Spleen (tissue), 11 donors: Measurements from ENCODE around the gene CHSY3. TPM values are rescaled to one million over a fixed set of nuclear protein-coding genes. Genes with fewer than 3 reads are reported as not detected.

ENCODE experiments used
- DNase-seq: peaks from one replicate; pipeline ENCODE4 v3.0.0-alpha.2; 2020
- H3K27ac ChIP-seq, 8 donors: fragments of 200-600 bp; sonication (generic) in 7 of 8; 1 replicate in 4 of 8; 2 replicates in 4 of 8; pipeline versions ENCODE4 v1.5.0 to v1.8.0; 2016 to 2021; ENCODE audit warnings: inconsistent platforms in 4 of 8, mild to moderate bottlenecking in 4 of 8, moderate library complexity in 1 of 8
- H3K27me3 ChIP-seq, 7 donors: fragments of 200-600 bp; sonication (generic) in 6 of 7; replicated peaks in 1 of 7; 1 replicate in 4 of 7; 2 replicates in 3 of 7; pipeline versions ENCODE4 v1.5.0 to v1.8.0; 2016 to 2021; ENCODE audit warnings: inconsistent platforms in 3 of 7, mild to moderate bottlenecking in 1 of 7
- H3K36me3 ChIP-seq, 6 donors: fragments of 200-600 bp; sonication (generic) in 5 of 6; 1 replicate in 4 of 6; 2 replicates in 2 of 6; pipeline versions ENCODE4 v1.5.0 to v1.8.0; 2016 to 2021; ENCODE audit warnings: inconsistent platforms in 2 of 6
- H3K4me1 ChIP-seq, 6 donors: fragments of 200-600 bp; sonication (generic) in 5 of 6; 1 replicate in 3 of 6; 2 replicates in 3 of 6; pipeline versions ENCODE4 v1.5.0 to v1.8.0; 2016 to 2021; ENCODE audit warnings: inconsistent platforms in 3 of 6
- H3K4me3 ChIP-seq, 8 donors: fragments of 200-600 bp; sonication (generic) in 7 of 8; 1 replicate in 4 of 8; 2 replicates in 4 of 8; pipeline versions ENCODE4 v1.5.0 to v1.8.0; 2016 to 2021; ENCODE audit warnings: inconsistent platforms in 4 of 8, mild to moderate bottlenecking in 4 of 8, moderate library complexity in 2 of 8
- H3K9me3 ChIP-seq, 8 donors: fragments of 200-600 bp; sonication (generic) in 7 of 8; 1 replicate in 4 of 8; 2 replicates in 4 of 8; pipeline versions ENCODE4 v1.5.0 to v1.8.0; 2016 to 2021; ENCODE audit warnings: inconsistent platforms in 4 of 8
- POLR2A ChIP-seq, 3 donors: fragments of 450-650 bp; IDR thresholded peaks; one replicate each; pipeline ENCODE4 v1.5.1; 2017; ENCODE audit warnings: antibody characterized with exemption in 3 of 3, mild to moderate bottlenecking in 1 of 3
- POLR2AphosphoS5 ChIP-seq, 3 donors: sonication (generic); formaldehyde crosslinking; IDR thresholded peaks; one replicate each; pipeline ENCODE4 v1.5.1; 2017; ENCODE audit warnings: antibody characterized with exemption in 3 of 3
- WGBS, 5 donors: extraction: QIAGEN DNeasy Blood & Tissue Kit in 3 of 5; methylation state at CpG; one replicate each; pipeline versions ENCODE4 v1.1.5 to v1.1.7; 2013 to 2018; 5-methylcytosine and 5-hydroxymethylcytosine counted together
- intact Hi-C: fragments of 100-400 bp; cut with DNase I; formaldehyde crosslinking; loops from one replicate; pipeline ENCODE4 v1.15.0; 2023; ENCODE audit warnings: low total_unique reads
- polyA plus RNA-seq, 3 donors: library from polyadenylated mRNA; stranded (reverse); fragments of 200-250 nt; gene quantifications; one replicate each; pipeline ENCODE4 v1.2.1, GENCODE V29; 2013
- total RNA-seq, 7 donors: library from RNA; depleted of rRNA in 3 of 7; stranded (reverse); fragments of >200 nt in 3 of 7; fragmentation: NEBNext Ultra II Directional in 4 of 7; extraction: Animal tissue kit (Norgen Biotek cat#: 25700) in 4 of 7; gene quantifications; one replicate each; pipeline versions ENCODE4 v1.1.0 to v1.2.1, GENCODE V29; 2016 to 2021
- TF ChIP-seq, protein P1 (sequence below), 11 experiments: fragments of 200-600 bp in 7 of 11; fragments of 450-650 bp in 4 of 11; sonication (generic) in 4 of 11; IDR thresholded peaks in 8 of 11; conservative IDR thresholded peaks in 3 of 11; 1 replicate in 7 of 11; 2 replicates in 4 of 11; pipeline versions ENCODE4 v1.4.0 to v1.8.0; 2016 to 2021; ENCODE audit warnings: antibody characterized with exemption in 11 of 11, inconsistent platforms in 4 of 11, mild to moderate bottlenecking in 1 of 11
- donor health status: healthy with polysubstance abuse.
- donor health status: DM: no; HTN: no; CAD: no; lungs with moderate emphysema.
- donor health status: DM: no; HTN: no; CAD: no.
- donor health status: Bipolar disorder and iron deficiency.
- donor health status: healthy.
- donor health status: DM: no; HTN: no; CAD: no.
- donor health status: DM: yes; HTN: yes; CAD: no.

CHSY3 gene
- total and polyA plus RNA-seq, 10 donors: 0.07 to 3.0 (median 1.5) TPM

DNA sequence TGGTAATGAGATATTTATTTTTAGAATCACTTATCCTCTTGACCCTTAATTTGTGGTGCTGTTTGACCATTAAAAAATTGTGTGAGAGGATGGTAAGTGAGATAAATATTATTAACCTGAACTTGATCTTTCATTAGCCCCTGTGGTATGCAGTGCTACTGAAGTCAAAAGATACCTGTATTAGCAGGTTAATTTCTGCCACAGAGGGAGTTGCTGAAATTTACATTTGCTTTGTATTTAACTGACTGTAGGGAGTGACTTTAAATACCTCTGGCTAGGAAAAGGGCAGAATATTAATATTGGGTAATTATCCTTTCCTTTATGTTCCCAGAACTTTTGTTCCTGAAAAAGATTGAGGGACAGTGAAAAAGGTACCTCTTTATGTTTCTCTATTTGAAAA, 133.6 kb downstream of the CHSY3 start:
- Histone ChIP-seq H3K9me3 (no peaks in the 10 kb centered on the region), H3K4me1 (no peaks in the 10 kb centered on the region), H3K27ac (no peak overlapping the region), H3K27me3 (no peaks in the 10 kb centered on the region), H3K4me3 (no peak overlapping the region), H3K36me3 (no peaks in the 10 kb centered on the region)
- intact Hi-C loops: no loop called here
- DNase-seq: no peak
- TF ChIP-seq POLR2A (IDR thresholded peaks at IDR 0.05) (no peak), POLR2AphosphoS5 (IDR thresholded peaks at IDR 0.05) (no peak)
- TF ChIP-seq, protein P1, sequence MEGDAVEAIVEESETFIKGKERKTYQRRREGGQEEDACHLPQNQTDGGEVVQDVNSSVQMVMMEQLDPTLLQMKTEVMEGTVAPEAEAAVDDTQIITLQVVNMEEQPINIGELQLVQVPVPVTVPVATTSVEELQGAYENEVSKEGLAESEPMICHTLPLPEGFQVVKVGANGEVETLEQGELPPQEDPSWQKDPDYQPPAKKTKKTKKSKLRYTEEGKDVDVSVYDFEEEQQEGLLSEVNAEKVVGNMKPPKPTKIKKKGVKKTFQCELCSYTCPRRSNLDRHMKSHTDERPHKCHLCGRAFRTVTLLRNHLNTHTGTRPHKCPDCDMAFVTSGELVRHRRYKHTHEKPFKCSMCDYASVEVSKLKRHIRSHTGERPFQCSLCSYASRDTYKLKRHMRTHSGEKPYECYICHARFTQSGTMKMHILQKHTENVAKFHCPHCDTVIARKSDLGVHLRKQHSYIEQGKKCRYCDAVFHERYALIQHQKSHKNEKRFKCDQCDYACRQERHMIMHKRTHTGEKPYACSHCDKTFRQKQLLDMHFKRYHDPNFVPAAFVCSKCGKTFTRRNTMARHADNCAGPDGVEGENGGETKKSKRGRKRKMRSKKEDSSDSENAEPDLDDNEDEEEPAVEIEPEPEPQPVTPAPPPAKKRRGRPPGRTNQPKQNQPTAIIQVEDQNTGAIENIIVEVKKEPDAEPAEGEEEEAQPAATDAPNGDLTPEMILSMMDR (IDR thresholded peaks at IDR 0.05 in 8 of 11, conservative IDR thresholded peaks at IDR 0.05 in 3 of 11): no peak

DNA sequence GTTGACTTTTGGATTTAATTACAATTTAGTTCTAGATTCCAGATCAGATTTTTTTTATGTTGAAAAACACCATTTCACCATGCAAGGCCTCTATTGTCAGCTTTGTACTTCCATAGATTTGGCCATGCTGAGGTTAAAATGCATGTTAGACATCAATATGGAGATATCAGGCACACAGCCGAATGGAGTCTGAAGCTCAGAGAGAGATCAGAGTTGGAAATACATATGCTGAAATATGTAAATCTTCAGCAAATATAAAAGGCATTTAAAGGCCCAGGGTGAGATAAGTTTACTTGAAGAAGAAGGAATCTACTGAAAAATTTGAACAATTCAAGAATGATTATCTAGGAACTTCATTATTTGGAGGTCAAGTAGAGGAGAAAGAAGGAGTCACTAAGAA, 139.6 kb downstream of the CHSY3 start:
- WGBS, 5 donors: 84 to 95% (median 87%) methylated on average over 1 of the region's 1 CpG

DNA sequence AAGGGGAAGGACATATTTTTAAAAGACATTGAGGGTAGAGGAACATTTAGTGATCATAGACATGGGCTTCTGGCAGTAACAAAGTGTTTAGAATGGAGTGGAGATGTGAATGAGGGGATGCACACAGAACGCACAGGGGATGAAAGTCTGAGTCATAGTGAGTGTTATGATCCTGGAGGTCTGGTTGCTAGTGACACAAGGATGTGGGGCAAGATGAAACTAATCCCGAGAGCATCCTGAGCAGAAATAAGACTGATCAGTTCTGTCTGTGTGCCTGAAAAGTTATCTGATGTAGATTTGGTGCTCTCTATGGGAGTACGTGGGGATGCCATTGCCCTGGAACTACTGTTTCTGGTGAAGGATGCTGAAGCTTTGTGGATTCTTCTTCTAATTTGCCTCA, 141.1 kb downstream of the CHSY3 start:
- Histone ChIP-seq H3K4me1 (no peaks in the 10 kb centered on the region), H3K36me3 (no peaks in the 10 kb centered on the region), H3K4me3 (no peak overlapping the region), H3K27ac (no peak overlapping the region), H3K9me3 (no peaks in the 10 kb centered on the region), H3K27me3 (no peaks in the 10 kb centered on the region)
- no peak for TF ChIP-seq POLR2A (IDR thresholded peaks at IDR 0.05)
- no peak for TF ChIP-seq POLR2AphosphoS5 (IDR thresholded peaks at IDR 0.05)
- TF ChIP-seq, protein P1 (IDR thresholded peaks at IDR 0.05 in 8 of 11, conservative IDR thresholded peaks at IDR 0.05 in 3 of 11): no peak
- 64 to 93% (median 82%) methylated on average over 3 of the region's 3 CpGs for WGBS, 5 donors
- DNase-seq: no peak
- intact Hi-C loops: no loop called here

More for the DNA sequence above, 139.6 kb downstream of the CHSY3 start:
- Histone ChIP-seq H3K9me3 (no peaks in the 10 kb centered on the region), H3K27ac (no peak overlapping the region), H3K36me3 (no peaks in the 10 kb centered on the region), H3K4me3 (no peak overlapping the region), H3K27me3 (no peaks in the 10 kb centered on the region), H3K4me1 (no peaks in the 10 kb centered on the region)
- TF ChIP-seq POLR2AphosphoS5 (IDR thresholded peaks at IDR 0.05): no peak
- no peak for TF ChIP-seq POLR2A (IDR thresholded peaks at IDR 0.05)
- TF ChIP-seq, protein P1 (IDR thresholded peaks at IDR 0.05 in 8 of 11, conservative IDR thresholded peaks at IDR 0.05 in 3 of 11): no peak
- intact Hi-C loops: no loop called here
- no peak for DNase-seq

DNA sequence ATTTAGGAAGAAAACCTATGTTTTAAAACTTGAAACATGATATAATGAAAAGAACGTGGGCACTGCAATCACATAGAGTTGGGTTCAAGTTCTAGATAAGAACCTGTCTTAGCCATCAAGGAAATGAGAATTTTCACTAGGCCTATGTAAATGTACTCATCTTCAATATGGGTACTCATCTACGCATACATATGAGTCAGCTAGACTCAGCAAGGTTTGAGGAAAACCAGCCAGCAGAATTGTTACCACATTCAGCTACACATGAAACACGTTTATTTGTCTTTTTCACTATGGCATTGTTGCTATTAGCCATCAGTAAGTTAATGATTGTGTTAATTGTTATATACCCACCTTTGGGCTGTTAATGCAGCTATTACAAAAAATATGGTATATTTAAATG, 146.3 kb downstream of the CHSY3 start:
- no peak for DNase-seq
- TF ChIP-seq, protein P1 (IDR thresholded peaks at IDR 0.05 in 8 of 11, conservative IDR thresholded peaks at IDR 0.05 in 3 of 11): no peak
- TF ChIP-seq POLR2AphosphoS5 (IDR thresholded peaks at IDR 0.05) (no peak), POLR2A (IDR thresholded peaks at IDR 0.05) (no peak)
- no peaks in the 10 kb centered on the region for H3K4me1 ChIP-seq
- H3K27me3 ChIP-seq: no peaks in the 10 kb centered on the region
- 79 to 88% (median 83%) methylated on average over 3 of the region's 3 CpGs for whole genome bisulfite sequencing, 5 donors
- no peak overlapping the region for H3K4me3 ChIP-seq
- intact Hi-C loops: no loop called here
- H3K27ac ChIP-seq: no peak overlapping the region
- no peaks in the 10 kb centered on the region for H3K9me3 ChIP-seq
- H3K36me3 ChIP-seq: no peaks in the 10 kb centered on the region
